Left ventricle myocardium inferior (tissue), 1 donor: ENCODE data around the gene RRP7A. TPM values are rescaled to one million over a fixed set of nuclear protein-coding genes. Genes with fewer than 3 reads are reported as not detected.

ENCODE experiments used
- DNase-seq: peaks from one replicate; pipeline ENCODE4 v3.0.0-alpha.2; 2020
- H3K27ac ChIP-seq: fragments of 200-600 bp; replicated peaks from 2 replicates; pipeline ENCODE4 v1.8.0; 2021
- H3K27me3 ChIP-seq: fragments of 200-600 bp; 2 replicates; pipeline ENCODE4 v1.8.0; 2021; ENCODE audit warnings: low read depth
- H3K36me3 ChIP-seq: fragments of 200-600 bp; 2 replicates; pipeline ENCODE4 v1.8.0; 2021
- H3K4me1 ChIP-seq: fragments of 200-600 bp; 2 replicates; pipeline ENCODE4 v1.8.0; 2021
- H3K4me3 ChIP-seq: fragments of 200-600 bp; 2 replicates; pipeline ENCODE4 v1.8.0; 2021; ENCODE audit warnings: mild to moderate bottlenecking, moderate library complexity
- H3K9me3 ChIP-seq: fragments of 200-600 bp; replicated peaks from 2 replicates; pipeline ENCODE4 v1.8.0; 2021
- CTCF ChIP-seq: fragments of 200-600 bp; IDR thresholded peaks from 2 replicates; pipeline ENCODE4 v1.8.0; 2021; ENCODE audit warnings: antibody characterized with exemption, mild to moderate bottlenecking, borderline replicate concordance
- intact Hi-C: fragments of 100-400 bp; cut with micrococcal nuclease; formaldehyde crosslinking; loops from one replicate; pipeline ENCODE4 v1.11.0; 2022
- total RNA-seq: library from RNA; stranded (reverse); fragmentation: NEBNext Ultra II Directional; extraction: Animal tissue kit (Norgen Biotek cat#: 25700); gene quantifications from one replicate; pipeline ENCODE4 v1.2.1, GENCODE V29; 2021
- donor health status: DM: no; HTN: yes; CAD: no; lungs with severe emphysema.

Gene RRP7A
- total RNA-seq, 1 donor from 2014 or later, result 15.8 TPM

DNA sequence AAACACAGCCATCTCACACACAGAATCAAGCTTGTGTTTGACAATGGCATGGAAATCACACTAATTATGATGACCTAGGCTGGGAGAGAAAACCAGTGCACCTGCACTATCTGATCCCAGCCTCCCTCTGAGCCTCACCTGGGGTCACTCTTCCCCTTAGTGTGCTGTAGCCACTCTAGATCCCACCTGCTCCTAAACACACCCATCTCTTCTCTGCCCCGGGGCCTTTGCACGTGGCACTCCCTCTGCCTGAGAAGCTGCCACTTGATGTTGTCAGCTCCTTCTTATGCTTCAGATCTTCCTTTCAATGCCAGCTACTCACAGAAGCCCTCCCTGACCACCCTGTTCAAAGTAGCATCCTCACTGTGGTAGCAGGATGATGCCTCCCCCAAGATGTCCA is 44.5 kb downstream of the RRP7A start:
- intact Hi-C loops, result no loop called here
- Histone ChIP-seq H3K27me3 (no peaks in the 10 kb centered on the region), H3K9me3 (no peaks in the 10 kb centered on the region), H3K27ac (no peak overlapping the region), H3K36me3 (no peaks in the 10 kb centered on the region), H3K4me3 (no peak overlapping the region), H3K4me1 (no peaks in the 10 kb centered on the region)
- no peak for TF ChIP-seq CTCF
- DNase-seq, result no peak

GRCh38 chr22:42473484-42474193 is 46.0 kb downstream of the RRP7A start:
- H3K9me3 ChIP-seq, result no peaks in the 10 kb centered on the region
- intact Hi-C loops, result no loop called here
- no peaks in the 10 kb centered on the region for H3K4me1 ChIP-seq
- H3K4me3 ChIP-seq, result no peak overlapping the region
- TF ChIP-seq CTCF, result peak; percentile 74
- H3K27ac ChIP-seq, result no peak overlapping the region
- H3K36me3 ChIP-seq, result no peaks in the 10 kb centered on the region
- H3K27me3 ChIP-seq, result peaks cover 3% of the 10 kb centered on the region
- no peak for DNase-seq

- no peak for DNase-seq
- Histone ChIP-seq H3K4me3 (no peak overlapping the region), H3K27me3 (peaks cover 5% of the 10 kb centered on the region), H3K27ac (no peak overlapping the region), H3K9me3 (no peaks in the 10 kb centered on the region), H3K36me3 (no peaks in the 10 kb centered on the region), H3K4me1 (no peaks in the 10 kb centered on the region)
- no peak for TF ChIP-seq CTCF
- intact Hi-C loops, result no loop called here
Measured at GRCh38 chr22:42472671-42473070, 46.9 kb downstream of the RRP7A start.

GRCh38 chr22:42471441-42471840 is 48.2 kb downstream of the RRP7A start:
- no peak for TF ChIP-seq CTCF
- Histone ChIP-seq H3K36me3 (no peaks in the 10 kb centered on the region), H3K27ac (no peak overlapping the region), H3K4me3 (no peak overlapping the region), H3K27me3 (peaks cover 11% of the 10 kb centered on the region), H3K4me1 (no peaks in the 10 kb centered on the region), H3K9me3 (no peaks in the 10 kb centered on the region)
- intact Hi-C loops, result no loop called here
- DNase-seq, result no peak

DNA sequence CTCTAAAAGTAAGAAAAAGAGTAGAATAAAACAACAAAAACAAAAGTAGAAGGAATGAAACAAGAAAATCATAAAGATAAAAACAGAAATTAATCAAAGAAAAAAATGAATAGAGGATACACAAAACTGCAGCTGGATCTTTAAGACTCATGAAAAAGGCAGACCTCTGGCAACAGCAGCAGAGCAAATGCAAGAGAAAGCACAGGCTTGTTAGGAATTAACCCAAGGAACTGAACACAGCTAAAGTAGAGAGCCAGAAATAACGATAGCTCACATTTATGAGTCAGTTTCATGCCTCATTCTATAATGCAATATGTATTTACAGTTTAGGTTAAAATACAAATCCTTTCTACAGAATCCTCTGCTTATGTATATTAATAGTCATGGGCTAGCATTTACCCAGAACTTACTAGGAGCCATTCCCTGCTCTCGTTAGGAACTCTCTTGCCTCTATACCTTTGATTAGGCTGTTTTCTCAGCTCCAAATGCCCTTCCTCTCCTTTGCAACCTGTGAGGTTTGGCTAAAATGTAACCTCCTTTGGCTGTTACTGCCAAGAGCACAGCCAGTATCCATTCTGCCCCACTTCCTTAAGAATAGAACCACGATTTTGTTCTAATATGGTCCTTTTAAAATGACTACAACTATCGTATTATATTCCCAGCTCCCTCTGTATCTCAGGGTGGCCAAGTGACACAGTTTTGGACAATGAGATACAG is 49.1 kb downstream of the RRP7A start:
- H3K36me3 ChIP-seq, result no peaks in the 10 kb centered on the region
- peaks cover 14% of the 10 kb centered on the region for H3K27me3 ChIP-seq
- no peaks in the 10 kb centered on the region for H3K9me3 ChIP-seq
- no peak for TF ChIP-seq CTCF
- no peaks in the 10 kb centered on the region for H3K4me1 ChIP-seq
- DNase-seq, result no peak
- intact Hi-C loops, result no loop called here
- H3K27ac ChIP-seq, result no peak overlapping the region
- no peak overlapping the region for H3K4me3 ChIP-seq
